GM12872 (cell line): ENCODE results near the gene SLC12A4.

ENCODE experiments used
- CTCF ChIP-seq: IDR thresholded peaks from 3 replicates; pipeline ENCODE4 v1.5.1; 2011; ENCODE audit warnings: low read depth, mild to moderate bottlenecking, low read length, moderate library complexity; ENCODE audit not compliant: insufficient read depth

The SLC12A4 gene

GRCh38 chr16:67907397-67908180, 60.8 kb downstream of the SLC12A4 start:
- no peak for TF ChIP-seq CTCF

- no peak for TF ChIP-seq CTCF
Measured at GRCh38 chr16:67902831-67903230, 65.6 kb downstream of the SLC12A4 start.

DNA sequence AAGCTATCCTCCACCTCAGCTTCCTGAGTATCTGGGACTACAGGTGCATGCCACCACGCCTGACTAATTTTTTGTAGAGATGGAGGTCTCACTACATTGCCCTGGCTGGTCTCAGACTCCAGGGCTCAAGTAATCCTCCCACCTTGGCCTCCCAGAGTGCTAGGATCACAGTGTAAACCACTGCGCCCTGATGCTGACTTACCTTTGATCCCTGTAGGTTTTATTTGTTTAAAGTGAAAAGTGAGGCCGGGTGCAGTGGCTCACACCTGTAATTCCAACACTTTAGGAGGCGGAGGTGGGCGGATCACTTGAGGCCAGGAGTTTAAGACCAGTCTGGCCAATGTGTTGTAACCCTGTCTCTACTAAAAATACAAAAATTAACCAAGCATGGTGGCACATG, 66.7 kb downstream of the SLC12A4 start:
- TF ChIP-seq CTCF: no peak

DNA sequence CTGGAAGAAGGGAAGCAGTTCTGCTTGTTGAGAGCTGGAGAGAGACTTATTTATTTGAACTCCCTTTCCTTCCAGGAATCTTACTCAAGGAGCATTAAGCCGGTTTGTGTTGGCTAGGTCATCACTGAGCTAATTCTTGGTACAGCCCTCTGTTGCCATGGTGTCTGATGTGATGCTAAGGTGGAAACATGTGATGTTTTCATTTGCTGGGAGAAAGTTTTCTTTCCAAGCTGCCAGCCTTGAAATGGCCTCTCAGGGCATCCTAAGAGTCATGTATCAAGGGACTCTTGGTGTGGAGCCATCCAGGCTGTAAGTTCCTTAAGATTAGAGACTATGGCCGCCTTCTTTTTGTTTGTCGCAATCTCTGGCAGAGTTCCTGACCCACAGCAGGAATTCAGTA, 71.2 kb downstream of the SLC12A4 start:
- no peak for TF ChIP-seq CTCF

- no peak for TF ChIP-seq CTCF
Measured at GRCh38 chr16:67893743-67894399, 74.6 kb downstream of the SLC12A4 start.
